Measurements from ENCODE around the gene KARS1.

The KARS1 gene

GRCh38 chr16:75647492-75648264 lies at the start of gene KARS1, which contains the start of gene TERF2IP:
TSS of gene KARS1 (minus strand) at chr16:75647665. CDS start at chr16:75647639, 26 bp downstream.
TSS of gene TERF2IP (plus strand) at chr16:75647773. CDS start at chr16:75647883, 110 bp downstream.
- peak; percentile 94 for DNase-seq

GRCh38 chr16:75695708-75696107 lies 48.2 kb upstream of the KARS1 start:
- DNase-seq = no peak

- DNase-seq = no peak
Observed at GRCh38 chr16:75687361-75687760, 39.9 kb upstream of the KARS1 start.

- no peak for DNase-seq
Observed at GRCh38 chr16:75682308-75682707, 34.8 kb upstream of the KARS1 start.

- no peak for DNase-seq
Observed at GRCh38 chr16:75679366-75679765, 31.9 kb upstream of the KARS1 start.

- DNase-seq = no peak
Observed at GRCh38 chr16:75676909-75677308, 29.4 kb upstream of the KARS1 start, which contains the start of gene CPHXL2. TSS of gene CPHXL2 (minus strand) at chr16:75677009. CDS start at chr16:75676999, 10 bp downstream.

- no peak for DNase-seq
Observed at GRCh38 chr16:75667503-75667902, 20.0 kb upstream of the KARS1 start.

GRCh38 chr16:75660726-75661302 lies 13.3 kb upstream of the KARS1 start:
- no peak for DNase-seq

- DNase-seq = no peak
Observed at GRCh38 chr16:75660321-75660720, 12.9 kb upstream of the KARS1 start.

GRCh38 chr16:75658175-75658574 lies 10.7 kb upstream of the KARS1 start:
- DNase-seq = no peak

- DNase-seq = no peak
Observed at GRCh38 chr16:75653922-75654321, 6.5 kb upstream of the KARS1 start.

GRCh38 chr16:75648265-75649076 lies 1.0 kb upstream of the KARS1 start:
- peak; percentile 85 for DNase-seq

GRCh38 chr16:75647112-75647491 lies 363 bp downstream of the KARS1 start:
- DNase-seq = no peak

GRCh38 chr16:75644240-75645012 lies 3.0 kb downstream of the KARS1 start:
- no peak for DNase-seq

GRCh38 chr16:75640598-75640997 lies 6.9 kb downstream of the KARS1 start:
- no peak for DNase-seq

GRCh38 chr16:75635036-75635435 lies 12.4 kb downstream of the KARS1 start:
- no peak for DNase-seq

- no peak for DNase-seq
Observed at GRCh38 chr16:75632857-75633256, 14.6 kb downstream of the KARS1 start.

GRCh38 chr16:75630052-75630451 lies 17.4 kb downstream of the KARS1 start:
- DNase-seq = no peak

- DNase-seq = no peak
Observed at GRCh38 chr16:75629132-75629531, 18.3 kb downstream of the KARS1 start.

GRCh38 chr16:75628351-75628750 lies 19.1 kb downstream of the KARS1 start:
- DNase-seq = no peak

- no peak for DNase-seq
Observed at GRCh38 chr16:75627851-75628250, 19.6 kb downstream of the KARS1 start.

- no peak for DNase-seq
Observed at GRCh38 chr16:75626806-75627205, 20.7 kb downstream of the KARS1 start.

GRCh38 chr16:75624921-75625334 lies 22.5 kb downstream of the KARS1 start:
- DNase-seq = no peak

Data from stimulated activated naive CD4-positive, alpha-beta T cell treated with Interleukin-2 at 50 U/mL for 16 hours (primary cell).